Kidney epithelial cell (primary cell): ENCODE measurements around the gene BMP7. TPM values are rescaled to one million over a fixed set of nuclear protein-coding genes. Genes with fewer than 3 reads are reported as not detected.

Experiments used
- DNase-seq: peaks from one replicate; pipeline ENCODE4 v3.0.0-alpha.2; 2010; ENCODE audit warnings: low read depth
- H3K27me3 ChIP-seq: 2 replicates; pipeline ENCODE4 v1.6.0; 2011; ENCODE audit warnings: low read length; ENCODE audit not compliant: control insufficient read depth, insufficient read depth
- H3K36me3 ChIP-seq: 2 replicates; pipeline ENCODE4 v1.5.1; 2011; ENCODE audit warnings: low read length; ENCODE audit not compliant: control insufficient read depth, insufficient read depth
- H3K4me3 ChIP-seq: 2 replicates; pipeline ENCODE4 v1.5.1; 2011; ENCODE audit warnings: low read depth, mild to moderate bottlenecking, control low read depth, low read length
- CTCF ChIP-seq: IDR thresholded peaks from 2 replicates; pipeline ENCODE4 v1.5.1; 2011; ENCODE audit warnings: mild to moderate bottlenecking, moderate library complexity, low read length, control low read depth, inconsistent platforms; ENCODE audit not compliant: insufficient read depth, poor library complexity, severe bottlenecking
- total RNA-seq: library from RNA; depleted of rRNA; stranded (reverse); fragments of >200 nt; gene quantifications from 2 replicates; pipeline ENCODE4 v1.2.3, GENCODE V29; 2015

Gene BMP7
- total RNA-seq, 1 donor from 2014 or later, result 21.8 TPM

GRCh38 chr20:57278457-57278856 lies 12.0 kb upstream of the BMP7 start:
- no peak for TF ChIP-seq CTCF
- no peak for DNase-seq
- Histone ChIP-seq H3K27me3 (peaks cover 9% of the 10 kb centered on the region), H3K4me3 (no peak overlapping the region), H3K36me3 (no peaks in the 10 kb centered on the region)

GRCh38 chr20:57277398-57278105 lies 11.1 kb upstream of the BMP7 start:
- Histone ChIP-seq H3K4me3 (no peak overlapping the region), H3K27me3 (peaks cover 7% of the 10 kb centered on the region), H3K36me3 (no peaks in the 10 kb centered on the region)
- no peak for DNase-seq
- no peak for TF ChIP-seq CTCF

GRCh38 chr20:57276221-57276620 lies 9.8 kb upstream of the BMP7 start:
- peaks cover 7% of the 10 kb centered on the region for H3K27me3 ChIP-seq
- no peak for DNase-seq
- H3K4me3 ChIP-seq, result no peak overlapping the region
- TF ChIP-seq CTCF, result no peak
- H3K36me3 ChIP-seq, result no peaks in the 10 kb centered on the region

- DNase-seq, result no peak
- peaks cover 7% of the 10 kb centered on the region for H3K27me3 ChIP-seq
Observed at GRCh38 chr20:57275813-57276212, 9.4 kb upstream of the BMP7 start.

GRCh38 chr20:57275334-57275733 lies 8.9 kb upstream of the BMP7 start:
- peaks cover 5% of the 10 kb centered on the region for H3K27me3 ChIP-seq
- no peak for DNase-seq
- H3K36me3 ChIP-seq, result no peaks in the 10 kb centered on the region
- no peak for TF ChIP-seq CTCF
- H3K4me3 ChIP-seq, result no peak overlapping the region

More at GRCh38 chr20:57275813-57276212, 9.4 kb upstream of the BMP7 start:
- H3K4me3 ChIP-seq, result no peak overlapping the region
- TF ChIP-seq CTCF, result no peak
- H3K36me3 ChIP-seq, result no peaks in the 10 kb centered on the region

- no peaks in the 10 kb centered on the region for H3K36me3 ChIP-seq
- no peak for DNase-seq
- H3K27me3 ChIP-seq, result peaks cover under 1% of the 10 kb centered on the region
- no peak for TF ChIP-seq CTCF
- no peak overlapping the region for H3K4me3 ChIP-seq
Observed at GRCh38 chr20:57274846-57275245, 8.4 kb upstream of the BMP7 start.
